Measurements from ENCODE around the gene SPATA9. TPM values are rescaled to one million over a fixed set of nuclear protein-coding genes. Genes with fewer than 3 reads are reported as not detected.
A peak's percentile ranks its signal among the peaks of the same experiment; 100 is the strongest.
"Not testable (repeated sequence)": the region's sequence is repeated elsewhere in the genome, so short reads cannot be mapped to it uniquely, and the experiment has no call there.

The SPATA9 gene
- total RNA-seq, 2 donors from 2014 or later, result 2.3 TPM; not detected in 1

DNA sequence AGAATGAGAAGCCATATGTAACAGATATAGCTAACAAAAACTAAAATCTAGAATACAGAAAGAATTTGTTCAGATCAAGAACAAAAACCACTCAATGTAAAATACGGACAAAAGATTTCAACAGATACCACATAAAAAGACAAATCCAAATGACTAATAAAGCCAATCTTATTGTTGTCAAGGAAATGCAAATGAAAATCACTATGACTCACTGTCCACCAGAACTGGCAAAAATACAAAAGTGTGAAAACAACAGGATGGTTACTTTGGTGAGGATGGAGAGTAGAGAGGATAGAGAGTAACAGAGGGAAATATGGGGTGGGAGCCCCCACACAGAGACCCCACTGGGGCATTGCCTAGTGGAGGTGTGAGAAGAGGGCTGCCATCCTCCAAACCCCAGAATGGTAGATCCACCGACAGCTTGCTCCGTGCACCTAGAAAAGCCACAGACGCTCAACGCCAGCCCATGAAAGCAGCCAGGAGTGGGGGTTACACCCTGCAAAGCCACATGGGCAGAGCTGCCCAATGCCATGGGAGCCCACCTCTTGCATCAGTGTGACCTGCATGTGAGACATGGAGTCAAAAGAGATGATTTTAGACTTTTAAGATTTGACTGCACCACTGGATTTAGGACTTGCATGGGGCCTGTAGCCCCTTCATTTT is 33.1 kb upstream of the SPATA9 start:
- Histone ChIP-seq H3K4me3 (no peak overlapping the region), H3K27me3 (replicated peaks; ENCODE audit: insufficient read depth) (no peaks in the 10 kb centered on the region), H3K27ac (no peak overlapping the region), H3K4me1 (replicated peaks) (no peaks in the 10 kb centered on the region), H3K36me3 (no peaks in the 10 kb centered on the region), H3K9me3 (no peaks in the 10 kb centered on the region)
- intact Hi-C loops (cut with DNase I), result no loop called here
- DNase-seq (ENCODE audit: low spot score), result no peak
- 80% methylated on average over 5 of the region's 5 CpGs for WGBS
- TF ChIP-seq POLR2A (IDR thresholded peaks at IDR 0.05) (no peak), POLR2AphosphoS5 (IDR thresholded peaks at IDR 0.05) (no peak)
- TF ChIP-seq, protein P1, sequence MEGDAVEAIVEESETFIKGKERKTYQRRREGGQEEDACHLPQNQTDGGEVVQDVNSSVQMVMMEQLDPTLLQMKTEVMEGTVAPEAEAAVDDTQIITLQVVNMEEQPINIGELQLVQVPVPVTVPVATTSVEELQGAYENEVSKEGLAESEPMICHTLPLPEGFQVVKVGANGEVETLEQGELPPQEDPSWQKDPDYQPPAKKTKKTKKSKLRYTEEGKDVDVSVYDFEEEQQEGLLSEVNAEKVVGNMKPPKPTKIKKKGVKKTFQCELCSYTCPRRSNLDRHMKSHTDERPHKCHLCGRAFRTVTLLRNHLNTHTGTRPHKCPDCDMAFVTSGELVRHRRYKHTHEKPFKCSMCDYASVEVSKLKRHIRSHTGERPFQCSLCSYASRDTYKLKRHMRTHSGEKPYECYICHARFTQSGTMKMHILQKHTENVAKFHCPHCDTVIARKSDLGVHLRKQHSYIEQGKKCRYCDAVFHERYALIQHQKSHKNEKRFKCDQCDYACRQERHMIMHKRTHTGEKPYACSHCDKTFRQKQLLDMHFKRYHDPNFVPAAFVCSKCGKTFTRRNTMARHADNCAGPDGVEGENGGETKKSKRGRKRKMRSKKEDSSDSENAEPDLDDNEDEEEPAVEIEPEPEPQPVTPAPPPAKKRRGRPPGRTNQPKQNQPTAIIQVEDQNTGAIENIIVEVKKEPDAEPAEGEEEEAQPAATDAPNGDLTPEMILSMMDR (IDR thresholded peaks at IDR 0.05), result no peak

DNA sequence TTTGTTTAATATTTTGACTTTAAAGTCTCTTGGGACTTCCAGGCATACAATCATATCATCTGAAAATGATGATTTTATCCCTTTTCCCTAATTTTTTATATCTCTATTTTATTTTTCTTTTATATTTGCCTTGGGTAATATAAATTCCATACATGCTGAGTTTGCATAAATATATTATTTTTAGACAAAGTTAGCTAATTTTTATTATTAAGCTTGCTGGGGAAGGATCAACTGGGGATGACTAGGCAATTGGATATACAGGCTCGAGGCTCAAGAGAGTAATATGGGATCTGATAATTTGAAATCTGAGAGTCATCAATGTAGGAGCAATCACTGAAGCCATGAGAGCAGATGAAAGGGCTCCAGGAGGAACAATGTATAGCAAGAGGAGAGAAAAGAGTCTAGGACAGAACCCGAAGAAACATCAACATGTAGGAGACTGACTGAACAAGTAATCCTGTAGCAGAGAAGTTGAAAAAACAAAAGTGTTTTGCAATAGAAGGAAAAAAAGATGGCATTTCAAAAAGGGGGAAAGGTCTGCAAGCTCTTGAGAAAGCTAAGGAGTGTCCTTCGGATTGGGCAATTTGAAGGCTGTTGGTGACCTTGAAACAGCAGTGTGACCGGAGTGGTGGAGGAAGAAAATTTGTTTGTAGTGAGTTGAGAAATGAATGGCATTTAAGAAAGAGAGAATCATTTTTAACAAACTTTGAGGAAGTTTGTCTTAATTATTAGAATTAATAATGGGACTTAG is 31.3 kb upstream of the SPATA9 start:
- no peak overlapping the region for H3K4me3 ChIP-seq

DNA sequence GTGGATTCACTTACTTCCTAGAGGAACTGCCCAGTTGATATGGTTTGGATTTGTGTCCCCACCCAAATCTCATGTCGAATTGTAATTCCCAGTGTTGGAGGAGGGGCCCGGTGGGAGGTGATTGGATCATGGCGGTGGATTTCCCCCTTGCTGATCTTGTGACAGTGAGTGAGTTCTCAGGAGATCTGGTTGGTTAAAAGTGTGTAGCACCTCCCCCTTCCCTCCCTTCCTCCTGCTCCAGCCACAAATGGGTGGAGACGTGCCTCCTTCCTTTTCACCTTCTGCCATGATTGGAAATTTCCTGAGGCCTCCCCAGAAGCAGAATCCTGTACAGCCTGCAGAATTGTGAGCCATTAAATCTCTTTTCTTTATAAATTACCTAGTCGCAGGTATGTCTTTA is 30.5 kb upstream of the SPATA9 start:
- intact Hi-C loops (cut with DNase I), result not testable (repeated sequence)
- 92% methylated on average over 5 of the region's 5 CpGs for WGBS

More for the DNA sequence above, 31.3 kb upstream of the SPATA9 start:
- H3K9me3 ChIP-seq, result no peaks in the 10 kb centered on the region
- no peak for DNase-seq (ENCODE audit: low spot score)
- 95% methylated on average over 4 of the region's 4 CpGs for WGBS
- H3K27me3 ChIP-seq (replicated peaks; ENCODE audit: insufficient read depth), result no peaks in the 10 kb centered on the region
- H3K27ac ChIP-seq, result no peak overlapping the region
- H3K4me1 ChIP-seq (replicated peaks), result no peaks in the 10 kb centered on the region
- no peaks in the 10 kb centered on the region for H3K36me3 ChIP-seq
- TF ChIP-seq POLR2AphosphoS5 (IDR thresholded peaks at IDR 0.05) (no peak), POLR2A (IDR thresholded peaks at IDR 0.05) (no peak)
- TF ChIP-seq, protein P1 (IDR thresholded peaks at IDR 0.05), result no peak
- intact Hi-C loops (cut with DNase I), result no loop called here

DNA sequence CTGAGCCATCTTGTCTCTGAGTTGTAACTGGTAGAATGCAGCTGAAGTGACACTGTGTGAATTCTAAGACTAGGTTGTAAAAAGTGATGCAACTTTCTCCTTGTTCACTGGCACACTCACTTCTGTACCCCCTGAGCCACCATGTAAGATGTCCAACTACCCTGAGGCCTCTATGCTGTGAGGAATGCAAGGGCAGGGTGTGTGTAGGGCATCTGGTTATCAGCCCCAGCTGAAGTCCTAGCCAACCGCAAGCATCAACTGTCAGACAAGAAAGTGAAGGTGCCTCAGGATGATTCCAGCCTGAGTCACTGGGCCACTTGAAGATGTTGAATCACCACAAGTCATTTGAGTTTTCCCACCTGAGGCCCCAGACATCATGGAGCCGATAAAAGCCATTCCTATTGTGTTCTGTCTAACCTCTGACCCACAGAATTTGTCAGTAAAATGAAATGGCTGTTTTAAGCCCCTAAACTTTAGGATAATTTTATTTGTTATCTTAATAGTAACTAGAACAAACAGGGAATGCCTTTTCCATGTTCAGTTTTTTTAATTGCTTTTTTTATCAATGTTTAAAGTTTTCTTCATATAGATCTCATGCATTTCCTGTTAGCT is 29.7 kb upstream of the SPATA9 start:
- Histone ChIP-seq H3K27ac (no peak overlapping the region), H3K9me3 (no peaks in the 10 kb centered on the region), H3K36me3 (no peaks in the 10 kb centered on the region), H3K4me1 (replicated peaks) (no peaks in the 10 kb centered on the region), H3K4me3 (no peak overlapping the region), H3K27me3 (replicated peaks; ENCODE audit: insufficient read depth) (no peaks in the 10 kb centered on the region)
- WGBS, result 67% methylated on average over 2 of the region's 2 CpGs
- intact Hi-C loops (cut with DNase I), result no loop called here
- DNase-seq (ENCODE audit: low spot score), result no peak
- TF ChIP-seq POLR2AphosphoS5 (IDR thresholded peaks at IDR 0.05) (no peak), POLR2A (IDR thresholded peaks at IDR 0.05) (no peak)
- TF ChIP-seq, protein P1 (IDR thresholded peaks at IDR 0.05), result no peak

More for the DNA sequence above, 30.5 kb upstream of the SPATA9 start:
- not testable (repeated sequence) for H3K27ac ChIP-seq; H3K36me3 ChIP-seq; H3K27me3 ChIP-seq (replicated peaks; ENCODE audit: insufficient read depth); H3K4me3 ChIP-seq; H3K9me3 ChIP-seq; H3K4me1 ChIP-seq (replicated peaks); DNase-seq (ENCODE audit: low spot score)

DNA sequence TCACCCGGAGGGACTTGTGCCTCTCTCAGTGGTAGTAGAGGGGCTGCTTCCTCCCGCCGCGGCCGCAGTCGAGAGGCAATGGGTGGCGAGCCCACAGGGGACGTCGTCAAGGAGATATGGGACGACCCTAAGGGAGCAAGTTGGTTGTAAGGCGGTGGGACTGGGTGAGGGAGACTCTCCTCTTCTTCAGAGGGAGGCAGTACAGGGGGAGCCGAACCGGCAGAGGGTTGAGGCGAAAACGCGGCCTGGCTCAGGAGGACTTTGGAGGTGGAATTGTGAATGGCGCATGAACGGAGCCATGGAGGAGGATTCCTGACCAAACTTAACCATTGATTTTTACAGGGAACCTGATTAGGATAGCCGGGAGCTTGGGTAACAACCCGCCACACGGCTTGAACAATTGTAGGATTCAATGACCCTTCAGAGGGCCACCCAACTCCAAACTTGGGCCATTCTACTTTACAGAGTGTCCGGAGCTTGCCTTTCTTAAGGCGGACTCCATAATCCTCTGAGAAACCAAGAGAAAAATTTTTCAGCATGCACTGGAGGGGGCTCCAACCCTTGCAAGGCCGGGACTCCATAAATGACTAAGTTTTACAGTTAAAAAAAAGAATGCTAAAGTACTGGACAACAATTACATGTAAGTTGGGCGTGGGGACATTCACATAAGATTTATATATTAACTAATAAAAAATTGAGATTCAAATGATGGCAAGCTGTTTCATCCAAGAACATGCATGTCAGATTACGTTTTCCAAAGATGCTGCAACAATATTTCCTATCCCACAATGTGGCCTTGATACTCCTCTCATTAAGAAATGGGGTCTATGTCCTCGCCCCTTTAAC is 28.9 kb upstream of the SPATA9 start:
- WGBS, result 93% methylated on average over 27 of the region's 27 CpGs
- Histone ChIP-seq H3K36me3 (no peaks in the 10 kb centered on the region), H3K4me1 (replicated peaks) (no peaks in the 10 kb centered on the region), H3K27me3 (replicated peaks; ENCODE audit: insufficient read depth) (no peaks in the 10 kb centered on the region), H3K9me3 (no peaks in the 10 kb centered on the region), H3K4me3 (no peak overlapping the region), H3K27ac (no peak overlapping the region)
- TF ChIP-seq POLR2A (IDR thresholded peaks at IDR 0.05) (no peak), POLR2AphosphoS5 (IDR thresholded peaks at IDR 0.05) (no peak)
- TF ChIP-seq, protein P1 (IDR thresholded peaks at IDR 0.05), result no peak
- intact Hi-C loops (cut with DNase I), result no loop called here
- no peak for DNase-seq (ENCODE audit: low spot score)

DNA sequence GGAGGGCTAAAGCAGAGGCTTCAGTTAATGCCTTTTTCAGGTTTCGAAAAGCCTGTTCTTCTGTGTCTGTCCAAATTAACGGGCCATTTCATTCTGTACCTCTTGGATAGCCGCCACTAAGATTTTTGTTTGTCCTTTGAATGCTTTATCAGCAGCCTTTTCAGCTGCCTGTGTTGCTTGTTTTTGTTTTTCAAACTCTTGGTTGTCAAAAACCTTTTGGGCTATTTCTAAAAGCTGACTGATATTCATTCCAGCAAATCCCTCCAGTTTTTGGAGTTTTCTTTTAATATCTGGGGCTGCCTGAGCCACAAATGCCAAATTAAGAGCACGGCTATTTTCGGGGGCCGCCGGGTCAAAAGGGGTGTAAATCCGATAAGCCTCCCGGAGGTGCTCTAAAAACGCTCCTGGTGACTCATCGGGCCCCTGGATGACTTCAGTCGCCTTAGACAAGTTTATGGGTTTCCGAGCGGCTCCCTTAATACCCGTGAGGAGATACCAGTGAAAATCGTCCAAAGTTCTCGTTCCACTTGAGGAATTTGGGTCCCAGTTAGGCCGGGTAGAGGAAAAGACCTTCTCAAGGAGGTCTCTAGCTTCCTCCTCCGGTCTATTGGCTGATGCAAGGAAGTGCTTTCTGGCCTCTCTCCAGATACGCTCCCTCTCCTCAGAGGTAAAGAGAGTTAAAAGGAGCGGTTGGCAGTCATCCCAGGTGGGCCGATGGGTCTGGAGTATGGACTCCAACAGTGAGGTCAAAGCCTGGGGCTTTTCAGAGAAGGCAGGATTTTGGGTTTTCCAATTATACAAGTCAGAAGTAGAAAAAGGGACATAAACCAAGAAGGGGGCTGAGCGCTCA is 28.1 kb upstream of the SPATA9 start:
- H3K27me3 ChIP-seq (replicated peaks; ENCODE audit: insufficient read depth); H3K4me3 ChIP-seq; DNase-seq (ENCODE audit: low spot score); H3K9me3 ChIP-seq; H3K36me3 ChIP-seq; H3K4me1 ChIP-seq (replicated peaks); intact Hi-C loops (cut with DNase I): not testable (repeated sequence)
- H3K27ac ChIP-seq, result peak overlapping the region in 1 of 2 donors; percentile 10
- 50% methylated on average over 23 of the region's 23 CpGs for WGBS
